Stimulated activated naive CD8-positive, alpha-beta T cell treated with anti-CD3 and anti-CD28 coated beads, Interleukin-15, Interleukin-2, amounts not matched to agents 100 U/mL and 50 U/mL, for 24 hours (primary cell): ENCODE data around the gene MVB12B.

Experiments used
- ATAC-seq: fragments of 150-1000 bp; cut with Tn5 transposase; one replicate; pipeline ENCODE4 v1.10.0; 2021
- DNase-seq: peaks from one replicate; pipeline ENCODE4 v3.0.0; 2021

MVB12B gene

DNA sequence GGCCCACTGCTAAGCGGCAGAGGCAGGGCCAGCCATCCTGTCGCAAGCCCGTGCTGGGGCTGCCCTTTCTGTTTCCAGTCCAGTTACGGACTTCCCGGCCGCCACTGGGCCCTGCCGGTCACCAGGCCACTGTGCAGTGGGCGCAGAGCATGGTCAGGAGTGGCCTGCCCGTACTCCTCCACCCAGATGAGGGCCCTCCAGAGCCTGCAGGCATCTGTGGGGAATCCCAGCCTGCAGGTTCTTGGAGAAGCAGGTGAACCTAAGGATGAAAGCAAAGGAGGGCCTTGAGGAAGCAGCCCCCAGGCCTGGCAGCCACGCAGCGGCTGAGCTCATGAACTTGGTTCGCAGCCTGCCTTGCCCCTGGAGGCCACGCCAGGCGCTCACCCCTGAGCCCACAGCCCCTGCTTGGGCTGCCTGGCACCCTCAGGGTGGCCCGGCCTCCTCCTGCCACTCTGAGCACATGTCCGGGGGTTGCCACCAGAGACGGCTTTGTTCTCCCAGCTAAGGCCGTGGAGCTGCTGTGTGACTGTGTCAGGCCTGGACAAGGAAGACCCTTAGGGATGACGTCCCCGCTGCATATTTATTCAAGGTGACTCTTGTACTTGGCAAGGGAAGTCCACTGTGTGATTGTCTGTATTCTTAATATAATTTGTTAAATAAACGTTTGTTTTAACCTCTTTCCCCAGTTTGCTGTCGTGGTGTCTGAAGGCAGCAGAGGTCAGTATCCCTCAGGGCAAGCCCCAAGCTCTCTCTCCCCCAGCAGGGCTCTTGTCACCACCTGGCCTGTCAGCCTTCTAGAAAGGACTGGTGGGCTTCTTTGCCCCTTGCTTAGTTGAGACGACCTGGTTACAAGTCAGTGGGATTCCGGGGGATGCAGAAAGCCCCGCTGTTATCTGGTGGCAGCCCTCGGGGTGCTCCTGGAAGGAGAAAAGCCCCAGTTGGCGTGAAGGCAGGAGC lies 180.0 kb downstream of the MVB12B start:
- ATAC-seq (no peak), DNase-seq (no peak)

DNA sequence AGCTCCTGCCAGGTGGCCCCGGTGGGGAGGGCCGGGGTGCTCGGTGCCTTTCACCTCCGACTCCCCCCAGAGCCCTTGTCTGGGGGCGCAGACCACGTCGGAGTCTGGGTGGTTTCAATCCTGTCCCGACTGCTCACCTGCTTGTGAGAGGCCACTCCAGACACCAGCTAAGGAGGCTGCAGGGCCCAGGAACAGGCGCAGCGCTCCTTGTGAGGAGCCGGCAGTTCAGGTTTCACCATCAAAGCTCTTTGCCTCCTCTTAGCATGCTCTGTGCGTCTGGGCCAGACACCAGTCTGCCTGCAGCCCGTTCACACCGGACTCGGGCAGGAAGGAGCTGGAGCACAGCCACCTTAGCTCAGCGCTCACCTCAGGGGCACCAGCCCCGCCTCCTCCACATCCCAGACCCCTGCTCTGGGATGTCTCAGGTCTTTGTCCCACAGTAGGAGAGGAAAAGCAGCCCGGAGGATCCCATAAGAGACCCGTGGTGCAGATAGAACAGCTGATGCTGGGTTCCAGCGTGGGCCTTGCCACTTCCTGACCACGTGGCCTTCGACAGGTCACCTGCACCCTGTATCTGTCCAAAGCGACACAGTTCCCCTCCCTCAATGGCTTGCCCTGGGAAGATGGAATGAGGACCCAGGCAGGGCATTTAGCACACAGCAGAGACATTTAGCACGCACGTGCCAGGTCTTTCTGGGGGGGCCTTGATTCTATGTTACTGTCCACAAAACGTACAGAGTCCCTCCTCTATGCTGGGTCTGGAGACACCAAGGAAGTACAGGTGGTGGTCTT lies 180.9 kb downstream of the MVB12B start:
- DNase-seq (no peak), ATAC-seq (no peak)

DNA sequence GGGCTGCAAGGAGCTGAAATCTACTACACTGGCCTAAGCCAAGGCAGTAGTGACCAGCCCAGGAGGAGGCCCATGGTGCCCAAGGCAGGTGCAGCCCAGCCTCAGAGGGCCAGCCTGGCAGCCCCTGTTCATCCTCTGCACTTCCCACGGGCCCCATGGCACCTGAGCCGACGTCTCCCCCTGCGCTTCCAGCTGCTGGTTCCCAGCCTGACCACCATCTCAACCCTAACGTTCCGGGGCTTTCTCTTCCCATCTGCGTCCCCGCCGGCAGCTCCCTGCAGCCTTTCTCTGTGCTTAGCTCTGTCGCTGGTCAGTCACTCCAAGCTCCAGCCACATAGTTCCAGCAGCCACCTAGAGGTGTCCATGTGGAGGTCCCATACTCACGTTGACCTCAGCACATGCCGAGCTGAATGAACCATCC lies 181.6 kb downstream of the MVB12B start:
- ATAC-seq, result no peak
- no peak for DNase-seq

DNA sequence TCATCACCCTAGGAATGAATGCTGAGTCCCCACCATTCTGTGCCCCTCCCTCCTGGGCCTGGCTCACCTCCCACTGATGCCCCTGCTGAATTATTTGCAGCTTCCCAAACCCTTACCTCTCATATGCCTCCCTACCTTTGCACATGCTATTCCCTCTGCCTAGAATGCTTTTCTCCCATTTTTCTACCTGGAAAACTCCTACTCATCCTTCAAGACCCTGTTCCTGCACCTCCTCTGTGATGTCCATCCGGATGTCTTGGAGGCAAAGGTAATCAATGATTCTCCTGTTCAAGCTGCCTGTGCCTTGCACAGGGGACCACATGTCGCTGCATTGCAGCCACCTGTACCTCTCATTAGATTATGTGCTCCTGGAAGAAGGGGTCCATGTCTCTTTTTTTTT lies 182.3 kb downstream of the MVB12B start:
- no peak for DNase-seq
- no peak for ATAC-seq

DNA sequence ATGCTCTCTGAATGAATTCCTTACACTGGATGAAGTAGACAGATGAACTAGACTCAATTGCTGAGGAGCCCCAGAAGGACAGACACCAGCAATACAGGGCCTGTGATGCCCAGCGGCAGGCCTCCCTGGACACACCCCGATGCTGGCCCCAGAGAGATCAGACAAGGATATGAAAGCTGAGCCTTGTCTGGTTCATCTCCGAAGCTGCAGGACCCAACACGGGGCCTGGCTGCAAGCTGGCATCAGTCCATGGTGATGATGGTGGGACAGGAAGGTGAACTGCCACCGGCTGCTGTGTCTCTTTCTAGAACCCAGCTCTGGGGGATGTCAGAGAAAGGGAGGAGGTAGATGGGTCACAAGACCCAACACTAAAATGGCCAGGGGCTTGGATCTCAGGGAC lies 183.1 kb downstream of the MVB12B start:
- no peak for ATAC-seq
- no peak for DNase-seq

DNA sequence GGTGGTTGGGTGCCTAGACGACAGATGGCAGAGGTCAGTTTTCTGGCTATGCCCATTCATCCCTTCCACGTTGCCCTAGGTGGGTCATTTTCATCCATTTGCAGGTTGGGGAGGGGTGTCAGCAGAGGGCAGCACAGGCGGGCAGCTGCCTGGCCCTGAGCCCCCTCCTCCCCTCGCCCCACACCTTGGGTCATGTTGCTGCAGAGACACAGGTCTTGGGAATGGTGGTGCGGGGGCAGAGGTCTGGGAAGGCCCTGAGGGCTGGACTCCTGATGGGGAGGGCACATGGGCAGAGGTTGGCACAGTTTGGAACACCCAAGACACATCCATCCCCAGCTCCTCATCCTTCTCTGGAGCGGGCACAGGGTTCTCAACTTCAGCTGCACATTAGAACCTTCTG lies 183.9 kb downstream of the MVB12B start:
- DNase-seq, result no peak
- no peak for ATAC-seq

DNA sequence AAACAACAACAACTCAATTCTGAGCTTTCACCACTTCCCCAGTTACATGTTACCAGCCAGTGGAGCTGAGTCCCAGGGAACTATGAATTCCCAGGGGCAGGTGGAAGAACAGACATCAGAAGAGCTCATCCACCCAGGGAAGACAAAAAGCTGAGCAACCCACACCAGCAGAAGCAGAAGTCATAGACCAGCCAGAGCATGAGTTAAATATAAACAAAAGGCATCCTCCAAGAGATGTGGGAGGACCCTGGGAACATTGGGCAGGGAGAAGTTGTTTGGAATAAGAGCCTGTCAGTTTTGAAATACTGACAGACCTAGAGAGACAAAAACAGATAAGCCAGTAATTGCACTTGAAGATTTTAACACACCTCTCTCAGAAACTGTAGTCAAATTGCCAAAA lies 184.8 kb downstream of the MVB12B start:
- ATAC-seq (no peak), DNase-seq (no peak)

DNA sequence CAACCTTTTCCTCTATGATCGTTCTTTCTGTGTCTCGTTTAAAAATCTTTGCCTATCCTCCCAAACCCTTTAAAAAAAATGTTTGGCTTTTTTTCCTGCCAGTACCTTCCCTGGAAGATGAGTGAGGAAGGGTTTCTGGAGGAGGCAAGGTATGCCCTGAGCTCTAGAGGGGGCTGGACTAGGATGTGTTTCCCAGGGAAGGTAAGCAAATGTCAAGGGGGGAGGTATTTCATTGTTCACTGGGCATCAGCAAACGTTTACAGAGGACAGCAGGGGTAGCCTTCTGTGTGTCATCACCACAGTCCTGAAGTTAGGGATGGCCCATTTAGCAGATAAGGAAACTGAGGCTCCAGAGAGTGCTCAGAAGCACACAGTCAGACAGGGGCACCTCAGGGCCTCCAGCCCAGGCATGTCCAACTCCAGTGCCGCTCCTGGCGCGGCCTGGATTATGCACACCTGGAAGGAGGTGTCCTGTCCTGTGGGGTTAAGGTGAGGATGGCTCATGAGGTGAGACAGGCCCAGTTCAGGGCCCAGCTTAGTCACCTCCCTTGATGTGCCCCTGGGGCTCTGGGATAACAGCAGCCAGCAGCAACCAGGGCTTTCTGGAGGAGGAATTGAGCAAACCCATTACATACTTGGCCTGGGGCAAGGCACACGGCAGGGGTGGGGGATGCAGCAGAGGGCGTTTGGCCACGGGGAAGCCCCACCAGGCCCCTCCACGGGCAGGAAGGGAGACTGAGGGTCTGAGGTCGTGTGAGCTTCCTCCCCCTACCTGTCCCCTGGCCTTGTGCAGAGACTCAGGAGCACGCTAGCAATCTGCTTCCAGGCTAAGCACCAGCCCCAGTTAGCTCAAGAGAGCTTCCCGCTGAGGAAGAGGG lies 186.8 kb downstream of the MVB12B start:
- no peak for DNase-seq
- no peak for ATAC-seq

DNA sequence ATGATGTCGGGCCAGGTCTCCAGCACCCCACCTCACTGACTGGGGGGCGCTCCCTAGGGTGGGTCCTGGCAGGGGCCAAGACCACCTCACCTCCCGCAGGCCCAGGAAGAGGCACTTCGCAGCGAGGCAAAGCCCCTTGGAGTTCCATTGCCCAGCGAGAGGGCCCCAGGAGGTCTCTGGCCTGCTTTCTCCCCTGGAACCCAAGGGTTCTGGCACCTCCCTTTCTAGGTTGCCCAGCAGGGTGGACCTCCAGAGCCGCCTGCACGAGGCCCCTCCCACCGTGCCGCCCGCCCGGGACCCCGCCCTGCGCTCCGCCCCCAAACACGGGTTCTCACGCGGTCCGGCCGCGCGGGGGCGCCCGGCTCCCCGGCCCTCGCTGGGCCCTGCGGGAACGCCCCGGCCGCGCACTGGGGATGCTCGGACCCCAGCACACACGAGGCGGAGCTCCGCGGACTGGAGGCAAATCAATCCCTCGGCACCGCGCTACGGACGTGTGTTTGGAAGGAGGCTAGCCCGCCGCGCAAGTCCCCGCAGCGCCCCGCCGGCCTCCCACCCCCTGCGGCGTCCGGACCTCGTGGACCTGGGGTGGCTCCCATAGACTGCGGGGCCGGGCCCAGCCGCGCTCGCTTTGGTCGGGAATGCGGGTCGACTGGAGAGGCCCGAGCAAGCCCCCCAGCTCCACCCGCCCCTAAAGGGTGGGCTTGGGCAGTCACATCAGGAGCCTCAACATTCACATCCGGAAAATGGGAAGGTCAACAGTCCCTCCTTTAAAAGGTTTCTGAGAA lies 187.6 kb downstream of the MVB12B start:
- DNase-seq, result peak; percentile 83
- peak; percentile 58 for ATAC-seq

DNA sequence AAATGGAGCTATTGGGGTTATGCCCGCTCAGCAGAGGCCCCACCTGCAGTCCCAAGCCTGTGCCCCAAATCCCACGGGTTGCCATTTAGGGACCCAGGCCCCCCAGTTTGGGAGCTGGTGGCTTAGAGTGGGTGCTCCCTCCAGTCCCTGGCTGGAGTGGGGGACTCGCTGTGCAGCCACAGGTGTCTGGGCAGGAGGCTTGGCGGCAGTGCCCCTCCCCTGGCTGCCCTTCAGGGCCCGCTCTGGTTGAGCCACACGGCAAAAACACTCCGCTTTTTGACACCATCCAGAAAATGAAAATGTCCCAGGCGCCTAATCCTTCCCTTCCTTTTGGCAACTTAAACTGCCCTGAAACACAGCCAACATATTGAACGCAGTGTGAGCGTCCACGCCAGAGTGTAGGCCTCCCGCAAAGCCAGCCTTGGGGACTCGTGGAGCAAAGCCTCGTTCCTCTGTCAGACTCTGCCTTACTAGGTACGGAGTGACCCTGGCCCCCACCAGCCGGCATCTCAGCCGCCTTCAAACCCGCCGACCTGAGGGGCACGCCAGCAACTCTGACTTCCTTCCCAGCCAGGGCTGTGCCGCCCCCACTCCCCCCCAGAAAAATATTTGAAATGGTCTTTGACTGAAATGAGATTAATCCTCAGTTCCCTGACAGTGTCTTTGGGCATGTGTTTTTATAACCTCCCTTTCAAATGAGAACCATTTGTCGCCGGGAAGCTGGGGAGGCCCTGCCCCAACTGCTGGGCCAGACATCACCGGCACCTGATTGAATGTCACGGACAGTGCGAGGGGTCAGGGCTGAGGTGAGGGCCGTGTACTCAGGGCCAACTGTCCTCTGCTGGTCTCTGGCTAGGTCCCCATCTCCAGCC lies 188.6 kb downstream of the MVB12B start:
- no peak for ATAC-seq
- no peak for DNase-seq

DNA sequence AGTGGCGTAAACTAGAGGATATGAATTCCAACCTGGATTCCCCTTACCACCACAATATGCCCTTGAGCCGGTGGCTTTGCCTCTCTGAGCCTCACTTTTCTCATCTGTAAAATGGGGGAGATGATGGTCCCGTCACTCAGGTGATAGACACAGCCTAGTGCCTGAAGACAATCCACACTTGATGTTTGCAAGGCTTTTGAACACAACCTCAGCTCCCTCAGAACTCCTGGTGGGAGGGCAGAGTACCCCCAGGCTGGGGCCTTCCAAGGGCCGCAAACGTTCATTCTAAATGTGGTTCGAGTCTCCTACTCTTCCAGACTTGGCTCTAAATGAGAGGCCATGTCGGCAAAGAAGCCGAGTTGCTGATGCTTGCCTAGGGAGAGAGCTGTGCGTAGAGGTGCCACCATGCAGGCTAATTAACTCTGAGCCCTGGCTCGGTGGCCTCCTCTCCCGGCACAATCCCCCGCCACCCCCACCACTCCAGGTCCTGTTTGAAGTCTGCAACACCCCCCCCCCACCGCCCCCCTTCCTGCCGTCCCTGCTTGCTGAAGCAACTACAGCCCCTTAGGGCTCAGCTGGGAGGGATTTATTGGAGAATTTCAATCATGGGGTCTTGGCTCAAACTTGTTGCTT lies 189.4 kb downstream of the MVB12B start:
- no peak for DNase-seq
- ATAC-seq, result no peak

DNA sequence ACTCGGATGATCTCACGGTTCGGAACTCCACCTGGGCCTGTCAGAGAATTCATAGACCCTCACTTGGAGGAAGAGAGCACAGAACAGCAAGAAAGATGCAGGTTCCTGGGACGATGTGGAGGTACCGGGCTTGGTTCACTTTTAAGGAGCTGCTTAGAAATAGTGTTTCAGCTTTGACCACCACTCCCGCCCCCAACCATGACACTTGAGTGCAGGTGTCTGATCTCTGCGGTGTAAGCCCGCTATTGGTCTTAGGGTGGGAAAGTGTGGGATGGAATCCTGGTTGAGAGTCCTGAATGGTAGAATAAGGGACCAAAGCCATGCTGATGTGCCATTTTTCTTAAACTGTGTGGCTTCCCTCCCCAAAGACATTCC lies 189.9 kb downstream of the MVB12B start:
- ATAC-seq (no peak), DNase-seq (no peak)

DNA sequence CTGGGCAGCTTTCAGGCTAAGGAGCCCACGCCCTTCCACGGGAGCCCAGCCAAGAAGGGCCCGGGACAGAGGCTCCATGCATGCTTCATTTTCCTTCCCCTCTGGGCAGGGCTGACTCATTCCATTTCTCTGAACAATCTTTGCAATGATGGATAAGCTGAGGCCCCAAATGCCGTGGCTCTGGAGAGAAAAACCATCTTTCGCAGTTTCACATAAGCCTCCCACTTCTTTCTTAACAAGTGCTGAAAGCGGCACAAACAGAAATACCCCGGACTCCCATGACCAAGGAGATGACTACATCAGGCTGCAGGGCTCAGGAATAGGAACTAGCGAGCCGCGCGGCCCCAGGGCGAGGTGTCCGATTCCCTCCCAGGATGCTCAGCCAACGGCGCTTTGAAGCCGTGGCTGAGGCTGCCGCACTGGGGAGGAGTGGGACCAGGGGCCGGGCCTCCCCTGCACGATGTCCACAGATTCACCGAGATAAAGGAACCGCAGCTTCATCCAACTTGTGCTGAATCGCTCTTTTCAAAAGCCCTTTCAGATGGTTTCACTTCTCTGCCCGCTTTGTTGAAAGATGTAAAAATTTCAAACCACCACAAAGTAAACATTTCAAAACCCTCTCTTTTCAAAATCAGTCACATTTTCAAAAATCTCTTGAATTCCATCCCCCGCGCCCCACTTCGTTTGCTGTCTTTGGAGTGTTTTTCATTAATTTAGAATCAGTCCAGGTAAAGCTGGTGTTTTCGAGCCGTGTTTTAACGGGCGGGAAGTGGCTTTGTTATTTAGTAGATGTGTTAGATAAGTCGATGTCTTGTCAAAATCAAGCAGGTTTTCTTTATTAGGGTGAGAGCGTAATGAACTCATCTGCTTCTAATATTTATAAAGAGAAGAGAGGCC lies 190.6 kb downstream of the MVB12B start:
- peak; percentile 62 for DNase-seq

DNA sequence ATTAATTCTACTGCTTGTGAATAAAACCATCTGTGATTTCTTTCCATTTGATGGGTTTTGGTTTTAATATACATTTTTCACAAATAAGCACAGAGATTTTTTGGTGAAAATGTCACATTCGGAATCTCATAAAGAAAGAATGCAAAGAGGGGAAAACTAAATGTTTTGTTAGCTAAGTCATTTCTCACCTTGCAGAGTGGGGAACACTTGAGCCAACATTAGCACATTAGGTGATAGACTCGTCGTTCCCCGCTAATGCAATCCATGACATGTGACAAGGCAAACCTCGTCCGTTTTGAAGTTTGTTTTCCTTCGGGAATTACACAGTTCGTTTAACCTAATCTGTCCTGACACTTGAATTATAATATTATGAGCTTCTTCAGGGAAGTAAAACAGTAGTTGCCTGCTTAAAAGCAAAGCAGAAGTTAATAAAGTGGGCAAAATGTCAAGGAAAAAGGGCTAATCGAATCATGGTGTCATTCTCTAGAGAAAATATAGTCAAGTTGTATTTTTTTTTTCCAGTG lies 191.3 kb downstream of the MVB12B start:
- DNase-seq, result no peak
- ATAC-seq, result no peak

More for the DNA sequence above, 190.6 kb downstream of the MVB12B start:
- peak; percentile 79 for ATAC-seq

DNA sequence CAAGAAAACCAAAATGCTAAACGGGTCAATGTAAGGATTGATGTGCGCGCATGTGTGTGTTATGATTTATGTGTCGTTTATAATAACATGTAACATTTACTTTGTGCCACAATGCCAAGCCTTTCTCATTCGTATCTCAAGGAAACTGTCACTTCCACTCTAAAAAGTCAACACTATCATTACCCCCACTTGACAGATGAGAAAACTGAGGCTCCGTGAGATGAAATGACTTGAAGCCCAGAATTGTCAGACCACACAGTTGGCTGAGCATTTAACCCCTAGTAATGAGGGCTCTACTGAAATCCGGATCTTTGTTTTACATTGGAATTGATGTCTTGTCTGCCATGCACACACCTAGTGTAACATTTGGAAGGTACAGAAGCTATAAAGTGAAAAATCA lies 192.1 kb downstream of the MVB12B start:
- DNase-seq (no peak), ATAC-seq (no peak)

DNA sequence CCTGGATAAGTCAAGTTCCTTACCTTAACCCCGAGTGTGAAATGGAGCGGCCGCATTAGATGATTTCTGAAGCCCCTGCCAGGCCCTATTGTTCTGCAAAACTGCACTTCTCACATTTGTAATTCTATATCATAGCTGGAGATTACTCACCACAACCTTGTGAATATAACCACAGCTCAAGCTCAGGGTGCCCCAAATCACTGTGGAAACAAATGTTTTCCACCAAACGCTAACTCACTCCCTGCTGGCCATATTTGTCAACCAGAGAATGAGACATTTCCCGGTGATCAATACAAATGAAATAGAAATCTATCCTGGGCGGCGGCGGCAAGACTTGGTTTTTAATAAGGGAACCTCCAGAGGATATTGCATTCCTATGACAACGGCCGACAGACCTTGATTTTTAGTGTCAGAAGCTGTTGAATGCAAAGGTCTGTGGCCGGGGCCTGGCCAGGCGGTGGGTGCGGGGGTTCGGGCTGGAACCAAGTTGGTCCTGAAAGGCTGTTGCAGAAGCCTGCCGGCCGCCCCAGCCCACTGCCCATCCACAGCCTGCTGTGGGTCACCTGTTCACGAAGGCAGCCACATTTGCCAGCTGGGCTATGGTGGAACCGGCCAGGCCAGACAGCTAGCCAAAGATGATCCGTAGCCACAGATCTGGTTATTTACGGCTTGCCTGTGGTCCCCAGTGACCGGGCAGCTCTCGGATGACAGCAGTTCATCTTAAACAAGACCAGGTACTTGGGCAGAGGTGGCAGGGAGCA lies 193.2 kb downstream of the MVB12B start:
- DNase-seq (no peak), ATAC-seq (no peak)

DNA sequence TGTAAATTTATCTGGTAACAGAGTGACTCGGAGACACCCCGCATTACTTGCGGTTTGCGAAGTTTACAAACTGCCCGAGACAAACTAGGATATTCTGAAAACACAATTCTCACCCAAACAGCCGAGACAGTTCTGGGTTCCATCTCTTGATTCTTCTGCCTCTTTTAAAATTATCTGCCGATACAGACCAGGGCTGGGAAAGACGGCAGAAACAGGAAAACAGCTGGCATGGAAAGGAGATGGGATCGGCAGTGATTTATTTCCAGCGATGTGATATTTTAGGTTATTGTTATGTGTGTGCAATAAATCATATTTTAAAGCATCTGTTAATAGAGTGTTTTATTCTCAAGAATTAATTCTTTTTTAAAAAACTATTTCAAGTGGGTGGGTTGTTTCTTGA lies 193.8 kb downstream of the MVB12B start:
- no peak for DNase-seq
- ATAC-seq, result no peak

DNA sequence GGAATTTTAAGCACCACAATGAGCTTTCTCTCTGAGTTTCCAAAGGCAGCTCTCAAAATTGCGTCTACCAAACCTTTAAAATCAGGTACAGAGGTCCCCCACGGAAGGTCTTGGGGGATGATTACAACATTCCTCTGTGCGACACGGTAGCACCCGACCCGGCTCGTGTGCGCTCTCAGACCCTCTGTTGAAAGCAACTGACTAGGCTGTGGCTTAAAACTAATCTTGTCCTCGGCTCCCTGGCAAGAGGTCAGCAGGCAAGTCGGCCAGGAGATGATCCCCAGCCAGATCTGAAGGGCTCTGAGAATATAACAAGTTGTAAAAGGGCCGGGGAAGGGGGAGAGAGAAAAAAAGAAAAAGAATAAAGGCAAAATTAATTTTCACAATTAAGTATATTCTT lies 194.5 kb downstream of the MVB12B start:
- DNase-seq (no peak), ATAC-seq (no peak)
